AG10803 (cell line): ENCODE data around the gene PDC.
"Not testable (repeated sequence)": the region's sequence is repeated elsewhere in the genome, so short reads cannot be mapped to it uniquely, and the experiment has no call there.

Experiments
- DNase-seq: peaks from one replicate; pipeline ENCODE4 v3.0.0; 2010; ENCODE audit warnings: low read depth
- H3K4me3 ChIP-seq: 2 replicates; pipeline ENCODE4 v1.5.1; 2011; ENCODE audit warnings: mild to moderate bottlenecking, low read length, control low read depth
- CTCF ChIP-seq: conservative IDR thresholded peaks from 2 replicates; pipeline ENCODE4 v1.5.1; 2011; ENCODE audit warnings: mild to moderate bottlenecking, low read length, control low read depth, inconsistent platforms

PDC gene

GRCh38 chr1:186465946-186466345 is 5.0 kb upstream of the PDC start:
- DNase-seq: peak; percentile 50
- TF ChIP-seq CTCF: no peak
- H3K4me3 ChIP-seq: no peak overlapping the region

- peak; percentile 27 for DNase-seq
- H3K4me3 ChIP-seq: not testable (repeated sequence)
These were observed 4.6 kb upstream of the PDC start for GRCh38 chr1:186465491-186465890.

- no peak overlapping the region for H3K4me3 ChIP-seq
- no peak for TF ChIP-seq CTCF
- no peak for DNase-seq
These were observed 3.0 kb upstream of the PDC start for GRCh38 chr1:186463926-186464325.

- H3K4me3 ChIP-seq: no peak overlapping the region
- no peak for TF ChIP-seq CTCF
- DNase-seq: no peak
These were observed 2.6 kb upstream of the PDC start for GRCh38 chr1:186463511-186463910.

- DNase-seq, H3K4me3 ChIP-seq: not testable (repeated sequence)
These were observed 1.8 kb downstream of the PDC start for GRCh38 chr1:186459161-186459560.

GRCh38 chr1:186456729-186457255 is 4.1 kb downstream of the PDC start:
- no peak overlapping the region for H3K4me3 ChIP-seq
- no peak for TF ChIP-seq CTCF
- no peak for DNase-seq

- no peak overlapping the region for H3K4me3 ChIP-seq
- no peak for TF ChIP-seq CTCF
- no peak for DNase-seq
These were observed 5.9 kb downstream of the PDC start for GRCh38 chr1:186454981-186455380.

GRCh38 chr1:186446152-186446551 is 14.8 kb downstream of the PDC start:
- H3K4me3 ChIP-seq: no peak overlapping the region
- no peak for DNase-seq
- TF ChIP-seq CTCF: no peak
